Measurements from ENCODE around the gene KRTAP25-1. TPM values are rescaled to one million over a fixed set of nuclear protein-coding genes. Genes with fewer than 3 reads are reported as not detected.

The KRTAP25-1 gene
- not detected for total RNA-seq

GRCh38 chr21:30289215-30289614 lies at the start of gene KRTAP25-1:
KRTAP25-1 (minus strand) TSS chr21:30289514; CDS start chr21:30289490, 24 bp downstream.
- DNase-seq, result no peak

GRCh38 chr21:30338717-30339116 lies 49.4 kb upstream of the KRTAP25-1 start:
- DNase-seq, result no peak

GRCh38 chr21:30337772-30338171 lies 48.5 kb upstream of the KRTAP25-1 start:
- no peak for DNase-seq

GRCh38 chr21:30337276-30337744 lies 48.0 kb upstream of the KRTAP25-1 start, which contains the start of gene KRTAP27-1:
KRTAP27-1 (minus strand) TSS chr21:30337694; CDS start chr21:30337668, 26 bp downstream.
- DNase-seq, result no peak

GRCh38 chr21:30336596-30336995 lies 47.3 kb upstream of the KRTAP25-1 start:
- no peak for DNase-seq

- no peak for DNase-seq
Observed at GRCh38 chr21:30333736-30334135, 44.4 kb upstream of the KRTAP25-1 start.

- DNase-seq, result no peak
Observed at GRCh38 chr21:30332681-30333080, 43.4 kb upstream of the KRTAP25-1 start.

GRCh38 chr21:30329203-30329875 lies 40.0 kb upstream of the KRTAP25-1 start:
- DNase-seq, result no peak

GRCh38 chr21:30326390-30326789 lies 37.1 kb upstream of the KRTAP25-1 start:
- DNase-seq, result no peak

- DNase-seq, result no peak
Observed at GRCh38 chr21:30320215-30320614, 30.9 kb upstream of the KRTAP25-1 start, which contains the start of gene KRTAP26-1. KRTAP26-1 (minus strand) TSS chr21:30320315; CDS start chr21:30320035, 280 bp downstream.

GRCh38 chr21:30315701-30316100 lies 26.4 kb upstream of the KRTAP25-1 start:
- no peak for DNase-seq

- DNase-seq, result no peak
Observed at GRCh38 chr21:30306884-30307283, 17.6 kb upstream of the KRTAP25-1 start.

- DNase-seq, result no peak
Observed at GRCh38 chr21:30305136-30305535, 15.8 kb upstream of the KRTAP25-1 start.

GRCh38 chr21:30282850-30283249 lies 6.5 kb downstream of the KRTAP25-1 start, which contains the start of gene KRTAP24-1:
KRTAP24-1 (minus strand) TSS chr21:30282950; CDS start chr21:30282932, 18 bp downstream.
- DNase-seq, result no peak

- DNase-seq, result no peak
Observed at GRCh38 chr21:30271611-30272010, 17.7 kb downstream of the KRTAP25-1 start.

- no peak for DNase-seq
Observed at GRCh38 chr21:30271156-30271555, 18.2 kb downstream of the KRTAP25-1 start.

GRCh38 chr21:30269803-30270530 lies 19.3 kb downstream of the KRTAP25-1 start:
- DNase-seq, result no peak

- DNase-seq, result no peak
Observed at GRCh38 chr21:30268608-30269197, 20.6 kb downstream of the KRTAP25-1 start.

- no peak for DNase-seq
Observed at GRCh38 chr21:30257773-30258172, 31.5 kb downstream of the KRTAP25-1 start.

- no peak for DNase-seq
Observed at GRCh38 chr21:30256100-30256499, 33.2 kb downstream of the KRTAP25-1 start.

GRCh38 chr21:30255679-30256078 lies 33.6 kb downstream of the KRTAP25-1 start:
- DNase-seq, result no peak

GRCh38 chr21:30251781-30252180 lies 37.5 kb downstream of the KRTAP25-1 start:
- DNase-seq, result no peak

GRCh38 chr21:30249936-30250335 lies 39.4 kb downstream of the KRTAP25-1 start:
- DNase-seq, result no peak

Data from effector CD4-positive, alpha-beta T cell (primary cell).